HepG2 (cell line): ENCODE results near the gene C1orf159. TPM values are rescaled to one million over a fixed set of nuclear protein-coding genes. Genes with fewer than 3 reads are reported as not detected.

Experiments used
- DDIT3 ChIP-seq: sonication (generic); formaldehyde crosslinking; IDR thresholded peaks from 2 replicates; pipeline ENCODE4 v1.4.0; 2020; ENCODE audit warnings: mild to moderate bottlenecking, missing genetic modification reagents
- GPN1 ChIP-seq: sonication (generic); formaldehyde crosslinking; IDR thresholded peaks from 2 replicates; pipeline ENCODE4 v1.5.1; 2020; ENCODE audit warnings: missing genetic modification reagents, borderline replicate concordance
- HIVEP1 ChIP-seq: sonication (generic); formaldehyde crosslinking; IDR thresholded peaks from 2 replicates; pipeline ENCODE4 v1.4.0; 2020; ENCODE audit warnings: mild to moderate bottlenecking, missing genetic modification reagents
- KAT7 ChIP-seq: IDR thresholded peaks from 2 replicates; pipeline ENCODE4 v1.6.1; 2018; ENCODE audit warnings: borderline replicate concordance, missing compliant biosample characterization
- KLF6 ChIP-seq: IDR thresholded peaks from 2 replicates; pipeline ENCODE4 v1.8.0; 2016; ENCODE audit warnings: missing biosample characterization, missing genetic modification reagents
- MED13 ChIP-seq: sonication (generic); formaldehyde crosslinking; IDR thresholded peaks from 2 replicates; pipeline ENCODE4 v1.5.0; 2020; ENCODE audit warnings: missing genetic modification reagents
- NCOA2 ChIP-seq: sonication (generic); formaldehyde crosslinking; IDR thresholded peaks from 2 replicates; pipeline ENCODE4 v1.8.0; 2022; ENCODE audit warnings: inconsistent platforms
- PLSCR1 ChIP-seq: sonication (generic); formaldehyde crosslinking; IDR thresholded peaks from 2 replicates; pipeline ENCODE4 v1.5.0; 2020; ENCODE audit warnings: missing genetic modification reagents, mild to moderate bottlenecking, borderline replicate concordance
- RBM22 ChIP-seq: fragments of 200-400 bp; formaldehyde crosslinking; optimal IDR thresholded peaks from 2 replicates; pipeline ENCODE3; 2017; ENCODE audit warnings: mild to moderate bottlenecking, low read length, moderate library complexity
- RFXAP ChIP-seq: sonication (generic); formaldehyde crosslinking; IDR thresholded peaks from 2 replicates; pipeline ENCODE4 v1.4.0; 2020; ENCODE audit warnings: missing genetic modification reagents, borderline replicate concordance
- ZNF121 ChIP-seq: sonication (generic); formaldehyde crosslinking; IDR thresholded peaks from 2 replicates; pipeline ENCODE4 v1.5.0; 2020; ENCODE audit warnings: mild to moderate bottlenecking, missing genetic modification reagents
- ZNF138 ChIP-seq: sonication (generic); formaldehyde crosslinking; IDR thresholded peaks from 2 replicates; pipeline ENCODE4 v1.5.0; 2020; ENCODE audit warnings: mild to moderate bottlenecking, low read depth, missing genetic modification reagents
- ZNF383 ChIP-seq: sonication (generic); formaldehyde crosslinking; IDR thresholded peaks from 2 replicates; pipeline ENCODE4 v1.4.0; 2020; ENCODE audit warnings: missing genetic modification reagents, mild to moderate bottlenecking, borderline replicate concordance
- ZNF547 ChIP-seq: sonication (generic); formaldehyde crosslinking; IDR thresholded peaks from 2 replicates; pipeline ENCODE4 v1.5.1; 2020; ENCODE audit warnings: mild to moderate bottlenecking, missing genetic modification reagents
- ZNF652 ChIP-seq: IDR thresholded peaks from 2 replicates; pipeline ENCODE4 v1.6.1; 2016; ENCODE audit warnings: low read depth, borderline replicate concordance
- ZNF768 ChIP-seq: sonication (generic); formaldehyde crosslinking; IDR thresholded peaks from 2 replicates; pipeline ENCODE4 v1.4.0; 2020; ENCODE audit warnings: missing genetic modification reagents
- ZNF775 ChIP-seq: sonication (generic); formaldehyde crosslinking; IDR thresholded peaks from 2 replicates; pipeline ENCODE4 v1.4.0; 2020; ENCODE audit warnings: missing genetic modification reagents, mild to moderate bottlenecking, moderate library complexity, borderline replicate concordance
- ZNF790 ChIP-seq: sonication (generic); formaldehyde crosslinking; IDR thresholded peaks from 2 replicates; pipeline ENCODE4 v1.8.0; 2022; ENCODE audit warnings: missing genetic modification reagents, mild to moderate bottlenecking, borderline replicate concordance
- polyA plus RNA-seq, 8 experiments: library from polyadenylated mRNA; depleted of rRNA in 3 of 8; stranded (reverse) in 7 of 8; unstranded in 1 of 8; fragments of >200 nt; fragmentation: Illumina TruSeq in 4 of 8; extraction: Trizol in 4 of 8; gene quantifications; 2 replicates each; pipeline versions ENCODE4 v1.2.1 to v1.2.3, GENCODE V29; 2011 to 2016; ENCODE audit warnings: low read depth in 4 of 8, missing spikeins in 1 of 8, mixed read lengths in 1 of 8; ENCODE audit not compliant: insufficient read depth in 1 of 8
- total RNA-seq, 5 experiments: library from RNA; depleted of rRNA; stranded (reverse); fragments of >200 nt; fragmentation: Illumina TruSeq; extraction: Trizol; gene quantifications; 2 replicates each; pipeline ENCODE4 v1.2.3, GENCODE V29; 2016; ENCODE audit warnings: low read depth in 1 of 5
- TF ChIP-seq, protein P1 (sequence below): sonication (generic); formaldehyde crosslinking; IDR thresholded peaks from 2 replicates; pipeline ENCODE4 v1.4.0; 2020; ENCODE audit warnings: mild to moderate bottlenecking, missing genetic modification reagents, borderline replicate concordance
- TF ChIP-seq, protein P2 (sequence below): sonication (generic); formaldehyde crosslinking; IDR thresholded peaks from 2 replicates; pipeline ENCODE4 v1.5.0; 2020; ENCODE audit warnings: mild to moderate bottlenecking, low read depth, missing genetic modification reagents, borderline replicate concordance
- TF ChIP-seq, protein P3 (sequence below): conservative IDR thresholded peaks from 2 replicates; pipeline ENCODE4 v1.6.1; 2018; ENCODE audit warnings: missing genetic modification reagents
- TF ChIP-seq, protein P4 (sequence below): sonication (generic); formaldehyde crosslinking; IDR thresholded peaks from 2 replicates; pipeline ENCODE4 v1.5.0; 2020; ENCODE audit warnings: missing genetic modification reagents

The C1orf159 gene
- total and polyA plus RNA-seq, 2 of the 13 experiments (the other 11 are each of a cell fraction or from before 2014, with no cell fraction given) = 3.8 to 6.7 TPM

DNA sequence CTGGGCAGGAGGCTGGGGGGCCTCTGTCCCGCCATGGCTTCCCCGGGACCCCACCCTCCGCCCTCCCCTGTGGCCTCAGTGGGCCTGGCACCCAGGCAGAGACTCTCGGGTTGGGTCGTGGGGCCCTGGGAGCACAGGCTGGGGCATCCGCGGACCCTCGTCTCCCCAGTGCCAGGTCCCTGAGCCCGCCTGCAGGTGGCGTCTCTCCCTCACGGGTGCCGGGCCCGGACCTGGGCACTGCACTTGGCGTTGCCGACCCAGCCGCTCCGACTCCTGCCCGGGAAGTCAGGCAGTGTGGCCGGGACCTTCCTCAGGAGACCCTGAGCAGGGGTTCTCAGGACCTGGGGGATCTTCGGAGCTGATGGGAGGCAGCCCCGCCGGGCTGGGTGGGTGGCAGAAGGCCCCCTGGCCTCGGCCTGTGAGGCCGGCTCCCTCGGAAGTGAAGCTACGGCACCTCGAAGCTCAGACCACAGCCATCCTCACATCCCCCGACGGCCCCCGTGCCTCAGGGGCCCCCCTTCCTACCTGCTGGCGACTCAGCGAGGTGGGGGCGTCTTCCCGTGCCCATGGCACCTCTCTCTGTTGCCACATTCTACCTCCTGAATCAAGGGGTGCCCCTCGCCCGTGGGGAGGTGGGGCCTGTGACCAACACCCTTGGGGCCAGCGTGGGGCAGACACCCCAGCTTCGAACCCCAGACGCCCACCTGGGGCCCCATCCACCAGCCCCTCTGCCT, 6.4 kb upstream of the C1orf159 start (continued):
- TF ChIP-seq, protein P1, sequence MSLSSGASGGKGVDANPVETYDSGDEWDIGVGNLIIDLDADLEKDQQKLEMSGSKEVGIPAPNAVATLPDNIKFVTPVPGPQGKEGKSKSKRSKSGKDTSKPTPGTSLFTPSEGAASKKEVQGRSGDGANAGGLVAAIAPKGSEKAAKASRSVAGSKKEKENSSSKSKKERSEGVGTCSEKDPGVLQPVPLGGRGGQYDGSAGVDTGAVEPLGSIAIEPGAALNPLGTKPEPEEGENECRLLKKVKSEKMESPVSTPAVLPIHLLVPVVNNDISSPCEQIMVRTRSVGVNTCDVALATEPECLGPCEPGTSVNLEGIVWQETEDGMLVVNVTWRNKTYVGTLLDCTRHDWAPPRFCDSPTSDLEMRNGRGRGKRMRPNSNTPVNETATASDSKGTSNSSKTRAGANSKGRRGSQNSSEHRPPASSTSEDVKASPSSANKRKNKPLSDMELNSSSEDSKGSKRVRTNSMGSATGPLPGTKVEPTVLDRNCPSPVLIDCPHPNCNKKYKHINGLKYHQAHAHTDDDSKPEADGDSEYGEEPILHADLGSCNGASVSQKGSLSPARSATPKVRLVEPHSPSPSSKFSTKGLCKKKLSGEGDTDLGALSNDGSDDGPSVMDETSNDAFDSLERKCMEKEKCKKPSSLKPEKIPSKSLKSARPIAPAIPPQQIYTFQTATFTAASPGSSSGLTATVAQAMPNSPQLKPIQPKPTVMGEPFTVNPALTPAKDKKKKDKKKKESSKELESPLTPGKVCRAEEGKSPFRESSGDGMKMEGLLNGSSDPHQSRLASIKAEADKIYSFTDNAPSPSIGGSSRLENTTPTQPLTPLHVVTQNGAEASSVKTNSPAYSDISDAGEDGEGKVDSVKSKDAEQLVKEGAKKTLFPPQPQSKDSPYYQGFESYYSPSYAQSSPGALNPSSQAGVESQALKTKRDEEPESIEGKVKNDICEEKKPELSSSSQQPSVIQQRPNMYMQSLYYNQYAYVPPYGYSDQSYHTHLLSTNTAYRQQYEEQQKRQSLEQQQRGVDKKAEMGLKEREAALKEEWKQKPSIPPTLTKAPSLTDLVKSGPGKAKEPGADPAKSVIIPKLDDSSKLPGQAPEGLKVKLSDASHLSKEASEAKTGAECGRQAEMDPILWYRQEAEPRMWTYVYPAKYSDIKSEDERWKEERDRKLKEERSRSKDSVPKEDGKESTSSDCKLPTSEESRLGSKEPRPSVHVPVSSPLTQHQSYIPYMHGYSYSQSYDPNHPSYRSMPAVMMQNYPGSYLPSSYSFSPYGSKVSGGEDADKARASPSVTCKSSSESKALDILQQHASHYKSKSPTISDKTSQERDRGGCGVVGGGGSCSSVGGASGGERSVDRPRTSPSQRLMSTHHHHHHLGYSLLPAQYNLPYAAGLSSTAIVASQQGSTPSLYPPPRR (CRISPR knock-in tag) = no peak
- TF ChIP-seq HIVEP1 (CRISPR knock-in tag) (0 out of 2 replicates have a peak, but pooled peaks have one; percentile 37), GPN1 (CRISPR knock-in tag) (no peak), RFXAP (no peak; the same call in 1 of the 2 replicates), ZNF138 (CRISPR knock-in tag) (no peak), DDIT3 (CRISPR knock-in tag) (no peak), KAT7 (CRISPR knock-in tag) (no peak), ZNF790 (CRISPR knock-in tag) (no peak), NCOA2 (CRISPR knock-in tag) (no peak), ZNF775 (CRISPR knock-in tag) (no peak), MED13 (CRISPR knock-in tag) (no peak), ZNF547 (CRISPR knock-in tag) (no peak), KLF6 (no peak), RBM22 (no peak), ZNF383 (CRISPR knock-in tag) (no peak), PLSCR1 (CRISPR knock-in tag) (no peak), ZNF768 (CRISPR knock-in tag) (no peak), ZNF652 (no peak), ZNF121 (CRISPR knock-in tag) (no peak)
- TF ChIP-seq, protein P2, sequence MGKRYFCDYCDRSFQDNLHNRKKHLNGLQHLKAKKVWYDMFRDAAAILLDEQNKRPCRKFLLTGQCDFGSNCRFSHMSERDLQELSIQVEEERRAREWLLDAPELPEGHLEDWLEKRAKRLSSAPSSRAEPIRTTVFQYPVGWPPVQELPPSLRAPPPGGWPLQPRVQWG (CRISPR knock-in tag) = no peak
- TF ChIP-seq, protein P3, sequence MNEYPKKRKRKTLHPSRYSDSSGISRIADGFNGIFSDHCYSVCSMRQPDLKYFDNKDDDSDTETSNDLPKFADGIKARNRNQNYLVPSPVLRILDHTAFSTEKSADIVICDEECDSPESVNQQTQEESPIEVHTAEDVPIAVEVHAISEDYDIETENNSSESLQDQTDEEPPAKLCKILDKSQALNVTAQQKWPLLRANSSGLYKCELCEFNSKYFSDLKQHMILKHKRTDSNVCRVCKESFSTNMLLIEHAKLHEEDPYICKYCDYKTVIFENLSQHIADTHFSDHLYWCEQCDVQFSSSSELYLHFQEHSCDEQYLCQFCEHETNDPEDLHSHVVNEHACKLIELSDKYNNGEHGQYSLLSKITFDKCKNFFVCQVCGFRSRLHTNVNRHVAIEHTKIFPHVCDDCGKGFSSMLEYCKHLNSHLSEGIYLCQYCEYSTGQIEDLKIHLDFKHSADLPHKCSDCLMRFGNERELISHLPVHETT = 0 out of 2 replicates have a peak, but pooled peaks have one; percentile 32
- TF ChIP-seq, protein P4, sequence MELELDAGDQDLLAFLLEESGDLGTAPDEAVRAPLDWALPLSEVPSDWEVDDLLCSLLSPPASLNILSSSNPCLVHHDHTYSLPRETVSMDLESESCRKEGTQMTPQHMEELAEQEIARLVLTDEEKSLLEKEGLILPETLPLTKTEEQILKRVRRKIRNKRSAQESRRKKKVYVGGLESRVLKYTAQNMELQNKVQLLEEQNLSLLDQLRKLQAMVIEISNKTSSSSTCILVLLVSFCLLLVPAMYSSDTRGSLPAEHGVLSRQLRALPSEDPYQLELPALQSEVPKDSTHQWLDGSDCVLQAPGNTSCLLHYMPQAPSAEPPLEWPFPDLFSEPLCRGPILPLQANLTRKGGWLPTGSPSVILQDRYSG (CRISPR knock-in tag) = no peak
